ENCODE data around the gene EIF5. TPM values are rescaled to one million over a fixed set of nuclear protein-coding genes. Genes with fewer than 3 reads are reported as not detected.
A peak's percentile ranks its signal among the peaks of the same experiment; 100 is the strongest.

The EIF5 gene
- total and polyA plus RNA-seq, 2 of the 8 experiments (the other 6 are each of a cell fraction or from before 2014, with no cell fraction given) = 179 to 323 TPM

GRCh38 chr14:103354141-103354540 lies 20.1 kb downstream of the EIF5 start:
- H3K36me3 ChIP-seq (ENCODE audit: control insufficient read depth in 2 of 4, insufficient read depth in 4 of 4, low read length in 3 of 4) = no peaks in the 10 kb centered on the region
- 0 out of 2 replicates have a peak overlapping the region, but pooled peaks have one; percentile 48 for H2AK5ac ChIP-seq (ENCODE audit: low read depth, low read length)
- POLR2A ChIA-PET (ENCODE audit: partially characterized antibody) = interaction anchor here (0.7 to 8.7 kb wide), 6 partner anchors 12 to 162 kb away, joined by 3 to 132 read pairs (median 4); partner anchors contain the start of gene EIF5
- no peaks in the 10 kb centered on the region for H3K23me2 ChIP-seq (ENCODE audit: low read depth, low read length)
- no peak overlapping the region for H2BK15ac ChIP-seq (ENCODE audit: low read length)
- H4K20me1 ChIP-seq (replicated peaks in 1 of 2; ENCODE audit: control insufficient read depth in 1 of 2, insufficient read depth in 2 of 2, low read length in 2 of 2) = peaks cover 0 to 2% of the 10 kb centered on the region in 2 experiments
- no peaks in the 10 kb centered on the region for H3K79me2 ChIP-seq (ENCODE audit: control insufficient read depth in 1 of 2, insufficient read depth in 2 of 2, low read length in 2 of 2)
- DNase-seq (ENCODE audit: low read depth in 1 of 2, low spot score in 2 of 2) (no peak), FAIRE-seq (no peak)
- no peak for TF ChIP-seq MAFK (IDR thresholded peaks at IDR 0.05; ENCODE audit: low read depth, low read length)
- TF ChIP-seq TAF7 (optimal IDR thresholded peaks at IDR 0.05; ENCODE audit: borderline replicate concordance, low read depth, low read length) = no peak
- no peak for TF ChIP-seq MAX (IDR thresholded peaks at IDR 0.05)
- no peak for TF ChIP-seq TCF12 (IDR thresholded peaks at IDR 0.05; ENCODE audit: low read depth, low read length)
- TF ChIP-seq TEAD4 (IDR thresholded peaks at IDR 0.05; ENCODE audit: low read depth, low read length) = no peak
- no peak for TF ChIP-seq SAP30 (IDR thresholded peaks at IDR 0.05; ENCODE audit: insufficient read depth, insufficient replicate concordance, low read length)
- TF ChIP-seq RFX5 (IDR thresholded peaks at IDR 0.05; ENCODE audit: borderline replicate concordance, low read depth, low read length) = no peak
- TF ChIP-seq SIRT6 (IDR thresholded peaks at IDR 0.05; ENCODE audit: low read length) = no peak
- no peak for TF ChIP-seq KDM5A (IDR thresholded peaks at IDR 0.05; ENCODE audit: low read length)
- no peak overlapping the region for H2BK120ac ChIP-seq (replicated peaks; ENCODE audit: low read depth, low read length)
- no peak overlapping the region for H4K5ac ChIP-seq (ENCODE audit: insufficient read length, low read depth, low read length)
- no peak overlapping the region for H3K18ac ChIP-seq (ENCODE audit: extremely low read depth, low read length)
- H3K27ac ChIP-seq (ENCODE audit: low read depth, low read length) = no peak overlapping the region
- no peaks in the 10 kb centered on the region for H3K27me3 ChIP-seq (replicated peaks in 1 of 4; ENCODE audit: control insufficient read depth in 3 of 4, extremely low read depth in 1 of 4, insufficient read depth in 3 of 4, low read length in 3 of 4)
- CTCF ChIA-PET (ENCODE audit: partially characterized antibody) = interaction anchor here (0.6 to 1.5 kb wide), 8 partner anchors 12 to 43 kb away, joined by 3 to 6 read pairs (median 4); no protein-coding TSS in a partner anchor
- H2BK5ac ChIP-seq (ENCODE audit: low read depth, low read length) = no peak overlapping the region; the same call in 1 of the 2 replicates
- H3K79me1 ChIP-seq (ENCODE audit: low read depth, low read length) = no peaks in the 10 kb centered on the region
- peak overlapping the region in 1 of 2 experiments; percentile 40; a peak in 1 of 4 replicates for H3K4me2 ChIP-seq (ENCODE audit: insufficient read depth in 1 of 2, low read depth in 2 of 2, low read length in 2 of 2)
- H3K4ac ChIP-seq (replicated peaks; ENCODE audit: insufficient read length, low read depth, low read length) = no peak overlapping the region
- no peak overlapping the region for H3K4me3 ChIP-seq (ENCODE audit: extremely low read depth in 1 of 4, insufficient read depth in 2 of 4, low read depth in 3 of 4, low read length in 4 of 4)
- H3K9ac ChIP-seq (replicated peaks in 1 of 4; ENCODE audit: extremely low read depth in 1 of 4, low read depth in 3 of 4, low read length in 3 of 4) = no peak overlapping the region
- H4K8ac ChIP-seq (ENCODE audit: extremely low read depth, insufficient read depth, low read length) = no peak overlapping the region
- no peak overlapping the region for H3K56ac ChIP-seq (replicated peaks; ENCODE audit: insufficient read length, low read depth, low read length)
- peaks cover 3 to 13% (median 3%) of the 10 kb centered on the region in 4 experiments; a peak in 6 of 7 replicates for H3K4me1 ChIP-seq (replicated peaks in 1 of 4; ENCODE audit: control insufficient read depth in 3 of 4, insufficient read depth in 4 of 4, low read length in 3 of 4)
- H2BK12ac ChIP-seq (ENCODE audit: low read depth, low read length) = no peak overlapping the region
- H3K14ac ChIP-seq (ENCODE audit: insufficient read length) = no peak overlapping the region
- no peaks in the 10 kb centered on the region for H3K9me3 ChIP-seq (ENCODE audit: insufficient read depth in 2 of 2, low read depth in 1 of 2, low read length in 1 of 2)
- H4K91ac ChIP-seq (replicated peaks; ENCODE audit: insufficient read length, low read length) = no peak overlapping the region
- 86% methylated on average over 7 of the region's 7 CpGs; no CpG with 5 or more reads in 1 of the 2 experiments for WGBS, 2 experiments (ENCODE audit: extremely low coverage in 1 of 2, insufficient coverage in 1 of 2, insufficient read length in 1 of 2, insufficient replicate concordance in 2 of 2, low coverage in 1 of 2, low lambda C conversion rate in 2 of 2, missing lambda C conversion rate in 1 of 2)
- H2AFZ ChIP-seq (ENCODE audit: low read length) = no peak overlapping the region
- no peak overlapping the region for H3K23ac ChIP-seq (ENCODE audit: insufficient read length)
- no peak overlapping the region for H2BK20ac ChIP-seq (ENCODE audit: low read length)
